MM.1S (cell line): Measurements from ENCODE around the gene NUDT21.

Experiments used
- DNase-seq: peaks from one replicate; pipeline ENCODE4 v3.0.0-alpha.2; 2015
- H2AFZ ChIP-seq: fragments of 300-600 bp; sonication (generic); 2 replicates; pipeline ENCODE4 v1.6.0; 2016; ENCODE audit warnings: antibody characterized with exemption, low read length
- H3F3A ChIP-seq: fragments of 300-600 bp; sonication (generic); 2 replicates; pipeline ENCODE4 v1.6.1; 2016; ENCODE audit warnings: mild to moderate bottlenecking, antibody characterized with exemption, low read length, moderate library complexity, mixed read lengths; ENCODE audit not compliant: insufficient read depth
- H3K27ac ChIP-seq: fragments of 300-600 bp; sonication (generic); 2 replicates; pipeline ENCODE4 v1.5.1; 2016; ENCODE audit warnings: mild to moderate bottlenecking, low read length
- H3K27me3 ChIP-seq: fragments of 300-600 bp; sonication (generic); replicated peaks from 2 replicates; pipeline ENCODE4 v1.6.0; 2016; ENCODE audit warnings: low read length; ENCODE audit not compliant: insufficient read depth
- H3K36me3 ChIP-seq: fragments of 300-600 bp; sonication (generic); replicated peaks from 2 replicates; pipeline ENCODE4 v1.6.1; 2016; ENCODE audit warnings: mild to moderate bottlenecking, low read length, mixed read lengths; ENCODE audit not compliant: insufficient read depth
- H3K4me1 ChIP-seq: fragments of 300-600 bp; sonication (generic); 2 replicates; pipeline ENCODE4 v1.6.1; 2016; ENCODE audit warnings: low read length, mixed read lengths
- H3K4me2 ChIP-seq: fragments of 300-600 bp; sonication (generic); 2 replicates; pipeline ENCODE4 v1.6.0; 2016; ENCODE audit warnings: low read depth, low read length
- H3K4me3 ChIP-seq: fragments of 300-600 bp; sonication (generic); 2 replicates; pipeline ENCODE4 v1.5.1; 2016; ENCODE audit warnings: low read length, mixed read lengths
- H3K79me2 ChIP-seq: fragments of 300-600 bp; sonication (generic); 2 replicates; pipeline ENCODE4 v1.6.1; 2016; ENCODE audit warnings: mixed run types, low read length, mixed read lengths
- H3K9ac ChIP-seq: fragments of 300-600 bp; sonication (generic); 2 replicates; pipeline ENCODE4 v1.6.1; 2016; ENCODE audit warnings: low read length, mixed read lengths
- H3K9me2 ChIP-seq: fragments of 300-600 bp; sonication (generic); replicated peaks from 2 replicates; pipeline ENCODE4 v1.6.1; 2016; ENCODE audit warnings: mild to moderate bottlenecking, low read length, mixed read lengths; ENCODE audit not compliant: insufficient read depth
- H3K9me3 ChIP-seq: fragments of 300-600 bp; sonication (generic); replicated peaks from 2 replicates; pipeline ENCODE4 v1.6.1; 2016; ENCODE audit warnings: mild to moderate bottlenecking, low read length, mixed read lengths; ENCODE audit not compliant: insufficient read depth
- H4K20me1 ChIP-seq: fragments of 300-600 bp; sonication (generic); 2 replicates; pipeline ENCODE4 v1.6.1; 2016; ENCODE audit warnings: mild to moderate bottlenecking, low read length, moderate library complexity, mixed read lengths; ENCODE audit not compliant: insufficient read depth
- CTCF ChIP-seq: fragments of 300-600 bp; sonication (generic); IDR thresholded peaks from 2 replicates; pipeline ENCODE4 v1.5.1; 2016; ENCODE audit warnings: antibody characterized with exemption, low read length, mixed read lengths
- EZH2 ChIP-seq: fragments of 300-600 bp; sonication (generic); optimal IDR thresholded peaks from 2 replicates; pipeline ENCODE3; 2017; ENCODE audit warnings: low read depth, mild to moderate bottlenecking, antibody characterized with exemption, low read length, mixed read lengths
- EZH2phosphoT487 ChIP-seq: fragments of 300-600 bp; sonication (generic); IDR thresholded peaks from 2 replicates; pipeline ENCODE4 v1.6.1; 2018; ENCODE audit warnings: antibody characterized with exemption, low read length

The NUDT21 gene

GRCh38 chr16:56482683-56483236, 31.6 kb upstream of the NUDT21 start:
- Histone ChIP-seq H4K20me1 (no peaks in the 10 kb centered on the region), H3K79me2 (no peaks in the 10 kb centered on the region), H3K27me3 (no peaks in the 10 kb centered on the region), H3K4me3 (no peak overlapping the region), H2AFZ (no peak overlapping the region), H3K4me1 (no peaks in the 10 kb centered on the region), H3K36me3 (no peaks in the 10 kb centered on the region), H3F3A (no peaks in the 10 kb centered on the region), H3K9me3 (no peaks in the 10 kb centered on the region), H3K9ac (no peak overlapping the region), H3K9me2 (no peaks in the 10 kb centered on the region), H3K4me2 (no peak overlapping the region), H3K27ac (no peak overlapping the region)
- DNase-seq: no peak
- no peak for TF ChIP-seq EZH2phosphoT487
- TF ChIP-seq CTCF: no peak
- TF ChIP-seq EZH2: no peak

GRCh38 chr16:56481468-56482122, 30.5 kb upstream of the NUDT21 start:
- TF ChIP-seq EZH2 (no peak), EZH2phosphoT487 (no peak), CTCF (no peak)

GRCh38 chr16:56480776-56481467, 29.8 kb upstream of the NUDT21 start:
- Histone ChIP-seq H4K20me1 (no peaks in the 10 kb centered on the region), H3K27me3 (no peaks in the 10 kb centered on the region), H3K4me3 (no peak overlapping the region), H3K27ac (no peak overlapping the region), H3K9me3 (no peaks in the 10 kb centered on the region), H2AFZ (no peak overlapping the region), H3K36me3 (no peaks in the 10 kb centered on the region), H3K79me2 (no peaks in the 10 kb centered on the region), H3K4me1 (no peaks in the 10 kb centered on the region), H3K9me2 (no peaks in the 10 kb centered on the region), H3F3A (no peaks in the 10 kb centered on the region), H3K9ac (no peak overlapping the region), H3K4me2 (no peak overlapping the region)
- no peak for TF ChIP-seq EZH2phosphoT487
- no peak for TF ChIP-seq EZH2
- no peak for TF ChIP-seq CTCF
- DNase-seq: no peak

More at GRCh38 chr16:56481468-56482122, 30.5 kb upstream of the NUDT21 start:
- Histone ChIP-seq H3K27ac (no peak overlapping the region), H2AFZ (no peak overlapping the region), H3K4me2 (no peak overlapping the region), H3K9me2 (no peaks in the 10 kb centered on the region), H4K20me1 (no peaks in the 10 kb centered on the region), H3K36me3 (no peaks in the 10 kb centered on the region), H3K27me3 (no peaks in the 10 kb centered on the region), H3K9ac (no peak overlapping the region), H3K4me1 (no peaks in the 10 kb centered on the region), H3F3A (no peaks in the 10 kb centered on the region), H3K4me3 (no peak overlapping the region), H3K79me2 (no peaks in the 10 kb centered on the region), H3K9me3 (no peaks in the 10 kb centered on the region)
- DNase-seq: no peak
